HEK293T (cell line): ENCODE data around the gene PDZD8.

Source experiments
- CTCF ChIA-PET: fragments of 350-600 bp; formaldehyde crosslinking; extraction: SDS; loops from one replicate; lab custom pipeline; 2021; ENCODE audit warnings: antibody characterized with exemption, inconsistent platforms; lab: Yijun Ruan, JAX
- POLR2A ChIA-PET: fragments of 350-600 bp; formaldehyde crosslinking; extraction: SDS; loops from one replicate; lab custom pipeline; 2020; ENCODE audit warnings: antibody characterized with exemption, inconsistent platforms; lab: Yijun Ruan, JAX
- DNase-seq: peaks from one replicate; pipeline ENCODE4 v3.0.0; 2012; ENCODE audit warnings: mixed read lengths; ENCODE audit errors: extremely low spot score
- ARNT ChIP-seq: fragments of 450-650 bp; IDR thresholded peaks from 2 replicates; pipeline ENCODE4 v1.6.1; 2017; ENCODE audit warnings: mild to moderate bottlenecking
- BHLHE40 ChIP-seq: fragments of 450-650 bp; IDR thresholded peaks from 2 replicates; pipeline ENCODE4 v1.6.1; 2016; ENCODE audit warnings: mild to moderate bottlenecking, moderate library complexity, borderline replicate concordance
- CTBP1 ChIP-seq: fragments of 450-650 bp; IDR thresholded peaks from 2 replicates; pipeline ENCODE4 v1.6.1; 2016; ENCODE audit warnings: borderline replicate concordance
- ELF4 ChIP-seq: fragments of 450-650 bp; IDR thresholded peaks from 2 replicates; pipeline ENCODE4 v1.6.1; 2017; ENCODE audit warnings: antibody characterized with exemption
- FOXA1 ChIP-seq: fragments of 450-650 bp; IDR thresholded peaks from 2 replicates; pipeline ENCODE4 v1.6.1; 2016; ENCODE audit warnings: mild to moderate bottlenecking
- FOXK2 ChIP-seq: fragments of 450-650 bp; IDR thresholded peaks from 2 replicates; pipeline ENCODE4 v1.6.1; 2016; ENCODE audit warnings: mild to moderate bottlenecking
- FOXM1 ChIP-seq: fragments of 450-650 bp; IDR thresholded peaks from 2 replicates; pipeline ENCODE4 v1.6.1; 2017; ENCODE audit warnings: mild to moderate bottlenecking, borderline replicate concordance
- HDGF ChIP-seq: fragments of 450-650 bp; IDR thresholded peaks from 2 replicates; pipeline ENCODE4 v1.6.1; 2017; ENCODE audit warnings: antibody characterized with exemption, borderline replicate concordance
- L3MBTL2 ChIP-seq: fragments of 450-650 bp; conservative IDR thresholded peaks from 2 replicates; pipeline ENCODE4 v1.6.1; 2016; ENCODE audit warnings: mild to moderate bottlenecking
- LEF1 ChIP-seq: fragments of 450-650 bp; IDR thresholded peaks from 2 replicates; pipeline ENCODE4 v1.6.1; 2017; ENCODE audit warnings: mild to moderate bottlenecking, borderline replicate concordance
- NFRKB ChIP-seq: fragments of 450-650 bp; IDR thresholded peaks from 2 replicates; pipeline ENCODE4 v1.6.1; 2016; ENCODE audit warnings: mild to moderate bottlenecking, moderate library complexity
- SP1 ChIP-seq: fragments of 450-650 bp; IDR thresholded peaks from 2 replicates; pipeline ENCODE4 v1.6.1; 2017
- SUZ12 ChIP-seq: fragments of 450-650 bp; IDR thresholded peaks from 2 replicates; pipeline ENCODE4 v1.6.1; 2016; ENCODE audit warnings: mild to moderate bottlenecking
- TARDBP ChIP-seq: fragments of 450-650 bp; IDR thresholded peaks from 2 replicates; pipeline ENCODE4 v1.6.1; 2016
- ZNF384 ChIP-seq: fragments of 450-650 bp; IDR thresholded peaks from 2 replicates; pipeline ENCODE4 v1.6.1; 2016
- TF ChIP-seq, protein P1 (sequence below): fragments of 450-650 bp; IDR thresholded peaks from 2 replicates; pipeline ENCODE4 v1.6.1; 2016

The PDZD8 gene

GRCh38 chr10:117254774-117255735, 120.2 kb downstream of the PDZD8 start:
- TF ChIP-seq ZNF384 (no peak), SP1 (no peak)
- POLR2A ChIA-PET, result no interaction called here
- DNase-seq, result no peak
- CTCF ChIA-PET, result no interaction called here

GRCh38 chr10:117254338-117254737, 120.9 kb downstream of the PDZD8 start:
- ChIA-PET CTCF (no interaction called here), POLR2A (no interaction called here)
- DNase-seq, result no peak
- TF ChIP-seq ARNT (no peak), CTBP1 (no peak), BHLHE40 (no peak), L3MBTL2 (no peak), ZNF384 (no peak), SUZ12 (no peak)

GRCh38 chr10:117253908-117254307, 121.3 kb downstream of the PDZD8 start:
- ChIA-PET CTCF (no interaction called here), POLR2A (no interaction called here)
- no peak for TF ChIP-seq FOXM1
- TF ChIP-seq, protein P1, sequence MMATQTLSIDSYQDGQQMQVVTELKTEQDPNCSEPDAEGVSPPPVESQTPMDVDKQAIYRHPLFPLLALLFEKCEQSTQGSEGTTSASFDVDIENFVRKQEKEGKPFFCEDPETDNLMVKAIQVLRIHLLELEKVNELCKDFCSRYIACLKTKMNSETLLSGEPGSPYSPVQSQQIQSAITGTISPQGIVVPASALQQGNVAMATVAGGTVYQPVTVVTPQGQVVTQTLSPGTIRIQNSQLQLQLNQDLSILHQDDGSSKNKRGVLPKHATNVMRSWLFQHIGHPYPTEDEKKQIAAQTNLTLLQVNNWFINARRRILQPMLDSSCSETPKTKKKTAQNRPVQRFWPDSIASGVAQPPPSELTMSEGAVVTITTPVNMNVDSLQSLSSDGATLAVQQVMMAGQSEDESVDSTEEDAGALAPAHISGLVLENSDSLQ, result no peak
- TF ChIP-seq FOXK2, result no peak
- no peak for TF ChIP-seq ZNF384
- TF ChIP-seq ELF4, result no peak
- TF ChIP-seq SP1, result no peak
- no peak for TF ChIP-seq HDGF
- no peak for TF ChIP-seq NFRKB
- TF ChIP-seq TARDBP, result no peak
- no peak for DNase-seq

DNA sequence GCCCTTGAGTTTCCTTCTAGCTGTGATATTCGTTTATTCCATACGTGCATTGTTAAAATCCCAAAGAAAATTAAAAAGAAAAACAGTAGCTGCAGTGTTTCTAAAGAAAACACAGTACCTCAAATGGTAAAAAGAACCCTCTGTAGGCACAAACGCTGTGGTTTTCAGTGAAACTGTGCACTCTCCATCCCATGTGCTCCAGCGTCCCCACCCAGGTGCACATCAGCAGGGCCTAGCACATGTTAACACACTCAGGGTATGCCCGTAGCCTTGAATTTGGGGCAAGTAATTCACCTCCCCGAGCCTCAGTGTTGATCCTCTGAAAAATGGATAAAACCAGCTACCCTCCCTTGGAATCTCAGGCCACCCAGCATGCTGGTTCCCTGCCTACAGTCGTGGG, 124.8 kb downstream of the PDZD8 start:
- CTCF ChIA-PET, result no interaction called here
- POLR2A ChIA-PET, result no interaction called here
- TF ChIP-seq SUZ12, result no peak
- TF ChIP-seq BHLHE40, result no peak
- no peak for TF ChIP-seq L3MBTL2
- TF ChIP-seq, protein P1, result no peak
- no peak for TF ChIP-seq SP1
- no peak for TF ChIP-seq CTBP1
- TF ChIP-seq FOXK2, result no peak
- TF ChIP-seq HDGF, result no peak
- no peak for TF ChIP-seq FOXA1
- TF ChIP-seq NFRKB, result no peak
- TF ChIP-seq ELF4, result no peak
- no peak for TF ChIP-seq FOXM1
- DNase-seq, result no peak

DNA sequence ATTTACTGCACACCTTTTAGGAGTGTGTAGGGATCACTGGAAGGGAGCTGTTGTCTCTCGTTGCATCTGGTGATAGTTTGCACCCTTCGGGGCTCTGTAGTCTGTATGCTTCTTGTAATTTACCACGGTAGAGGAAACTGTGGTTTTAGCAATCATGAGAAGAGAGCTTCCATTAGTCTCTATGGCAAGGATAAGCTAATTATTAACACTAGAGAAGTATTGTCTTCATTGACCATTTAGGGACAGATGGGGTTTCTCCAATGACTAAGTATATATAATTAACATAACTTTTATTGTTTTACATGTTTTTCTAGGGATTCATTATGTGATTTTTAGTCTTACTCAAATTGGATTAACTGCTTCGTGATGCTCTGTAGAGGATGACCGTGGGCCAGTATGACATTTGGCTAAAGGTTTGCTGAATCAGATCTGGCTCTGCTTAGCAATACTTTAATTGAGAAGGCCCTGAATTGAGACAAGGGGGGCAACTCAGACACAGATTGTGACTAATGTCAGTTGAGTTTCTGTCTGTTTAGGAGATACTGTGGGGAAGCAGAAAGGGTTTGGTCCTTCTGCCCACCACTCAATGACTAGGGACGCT, 125.6 kb downstream of the PDZD8 start:
- ChIA-PET CTCF (interaction anchor here (0.9 to 1.2 kb wide), 2 partner anchors 23 to 193 kb away, joined by 3 to 4 read pairs; no protein-coding TSS in a partner anchor), POLR2A (no interaction called here)
- no peak for TF ChIP-seq HDGF
- no peak for TF ChIP-seq SUZ12
- TF ChIP-seq FOXK2, result no peak
- DNase-seq, result no peak

GRCh38 chr10:117248750-117249465, 126.3 kb downstream of the PDZD8 start:
- ChIA-PET CTCF (interaction anchor here (0.9 to 1.2 kb wide), 2 partner anchors 22 to 194 kb away, joined by 3 to 4 read pairs; no protein-coding TSS in a partner anchor), POLR2A (no interaction called here)
- no peak for TF ChIP-seq FOXK2
- TF ChIP-seq LEF1, result no peak
- no peak for TF ChIP-seq FOXA1
- no peak for TF ChIP-seq SP1
- TF ChIP-seq ZNF384, result no peak
- TF ChIP-seq NFRKB, result no peak
- no peak for TF ChIP-seq FOXM1
- DNase-seq, result no peak

- DNase-seq, result no peak
- ChIA-PET POLR2A (no interaction called here), CTCF (interaction anchor here (1.6 kb wide), 1 partner anchor 30 kb away, joined by 7 read pairs; no protein-coding TSS in a partner anchor)
- no peak for TF ChIP-seq FOXA1
- no peak for TF ChIP-seq FOXM1
- no peak for TF ChIP-seq NFRKB
- no peak for TF ChIP-seq ZNF384
Measured at GRCh38 chr10:117246997-117247671, 128.1 kb downstream of the PDZD8 start.
